AG04450 (cell line): ENCODE measurements around the gene GMEB1. TPM values are rescaled to one million over a fixed set of nuclear protein-coding genes. Genes with fewer than 3 reads are reported as not detected.
"Not testable (repeated sequence)": the region's sequence is repeated elsewhere in the genome, so short reads cannot be mapped to it uniquely, and the experiment has no call there.

Source experiments
- CTCF ChIA-PET: fragments of 300-600, 350-600 bp; formaldehyde crosslinking; extraction: SDS; loops from one replicate; lab custom pipeline; 2022; ENCODE audit warnings: antibody characterized with exemption, inconsistent platforms; lab: Charles Lee
- POLR2A ChIA-PET: fragments of 350-600 bp; formaldehyde crosslinking; extraction: SDS; loops from one replicate; lab custom pipeline; 2021; ENCODE audit warnings: antibody characterized with exemption, inconsistent platforms; lab: Yijun Ruan, JAX
- DNase-seq: peaks from one replicate; pipeline ENCODE4 v3.0.0-alpha.2; 2011; ENCODE audit warnings: low read depth, low spot score
- H3K27ac ChIP-seq: one replicate; pipeline ENCODE4 v1.5.1; 2012; ENCODE audit warnings: low read depth, low read length, control low read depth
- H3K27me3 ChIP-seq: one replicate; pipeline ENCODE4 v1.6.0; 2012; ENCODE audit warnings: low read length; ENCODE audit not compliant: control insufficient read depth, insufficient read depth
- H3K4me3 ChIP-seq: 2 replicates; pipeline ENCODE4 v1.5.1; 2011; ENCODE audit warnings: mild to moderate bottlenecking, low read depth, low read length, control low read depth
- H3K9me3 ChIP-seq: 2 replicates; pipeline ENCODE4 v1.5.1; 2012; ENCODE audit warnings: low read length; ENCODE audit not compliant: control insufficient read depth, insufficient read depth
- polyA plus RNA-seq: library from polyadenylated mRNA; depleted of rRNA; stranded (reverse); fragments of >200 nt; gene quantifications from 2 replicates; pipeline ENCODE4 v1.2.3, GENCODE V29; 2011
- TF ChIP-seq, protein P1 (sequence below): IDR thresholded peaks from 2 replicates; pipeline ENCODE4 v1.5.1; 2011; ENCODE audit warnings: low read depth, low read length, control low read depth, inconsistent platforms

The GMEB1 gene
- polyA plus RNA-seq, 1 experiment, result 6.5 TPM

DNA sequence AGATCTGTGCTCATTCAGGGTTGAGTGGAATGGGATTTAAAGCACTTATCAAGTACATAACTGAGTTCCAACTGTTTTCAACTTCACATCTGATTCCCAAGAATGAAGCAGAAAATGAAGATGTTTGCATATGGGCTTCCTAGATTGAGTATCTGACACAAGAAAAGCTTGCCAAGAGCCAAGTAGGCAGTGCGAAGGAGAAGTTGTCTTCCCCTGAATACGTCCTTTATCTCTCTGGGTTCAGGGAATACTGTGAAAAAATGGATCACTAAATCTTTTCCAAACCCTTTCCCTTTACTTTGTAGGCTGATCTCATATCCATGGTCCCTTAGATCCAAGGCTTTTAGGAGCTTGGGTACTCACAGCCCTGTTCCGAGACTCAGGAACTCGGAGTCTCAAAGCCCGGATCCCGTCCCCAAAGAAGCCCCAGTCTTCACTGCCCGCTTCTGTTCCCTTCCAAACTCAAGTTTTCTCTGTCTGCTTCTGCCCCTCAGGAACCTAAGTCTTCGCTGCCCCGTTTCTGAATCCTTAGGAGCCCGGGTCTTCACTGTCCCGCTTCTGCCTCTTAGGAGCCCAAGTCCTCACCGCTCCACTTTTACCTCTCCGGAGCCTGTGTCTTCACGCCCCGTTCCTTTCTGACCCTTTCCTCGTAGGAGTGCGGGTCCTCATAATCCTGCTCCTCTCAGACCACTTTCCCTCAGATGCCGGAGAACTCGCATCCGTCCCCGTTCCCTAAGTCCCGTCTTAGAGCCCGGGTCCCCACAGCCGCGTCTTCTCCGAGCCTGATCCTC lies 26.3 kb upstream of the GMEB1 start:
- peak overlapping the region; percentile 98 for H3K4me3 ChIP-seq
- no peak for DNase-seq
- CTCF ChIA-PET, result interaction anchor here (0.6 to 3.9 kb wide), 3 partner anchors 74 to 540 kb away, joined by 3 to 25 read pairs (median 8); partner anchors contain the start of gene SRSF4

DNA sequence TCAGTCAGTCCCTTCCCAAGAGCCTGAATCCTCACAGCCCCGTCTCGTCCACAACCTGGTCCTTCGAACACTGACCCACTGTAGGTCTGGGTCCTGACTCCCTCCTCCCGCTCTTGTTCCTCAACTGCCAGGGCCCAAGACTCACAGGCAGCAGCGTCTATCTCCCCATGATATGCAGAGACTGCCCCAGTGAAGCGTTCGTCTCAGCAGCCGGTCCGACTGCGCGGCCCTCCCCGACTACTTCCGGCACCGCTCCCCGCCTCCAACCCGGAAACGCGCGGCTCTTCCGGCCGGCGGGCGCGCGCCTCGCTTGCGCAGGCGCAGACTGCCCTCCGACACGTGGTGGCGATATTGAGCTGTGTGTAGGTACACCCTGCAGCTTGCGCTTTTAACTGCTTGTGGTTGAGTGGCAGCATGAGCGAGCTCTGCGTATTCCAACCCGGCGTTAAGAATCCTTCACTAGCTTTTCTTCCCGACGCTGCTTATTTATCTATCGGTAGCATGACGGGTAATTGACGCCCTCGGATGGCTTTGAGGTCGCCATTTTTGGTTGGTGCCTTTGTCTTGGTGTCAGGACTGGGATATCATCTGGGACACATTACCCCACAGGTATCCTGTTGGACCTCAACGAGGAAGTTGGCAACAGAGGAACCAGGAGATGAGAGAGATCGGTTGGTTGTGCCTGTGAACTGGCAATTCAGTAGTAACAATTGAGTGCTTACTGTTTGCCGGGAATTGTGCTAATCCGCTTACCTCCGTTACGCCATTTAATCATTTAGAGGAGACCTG lies 25.5 kb upstream of the GMEB1 start, which contains the start of gene TAF12:
TAF12 (minus strand) TSS at position 221 of the 789 bp plus-strand sequence. CDS start 20,986 bp downstream, outside the sequence.
- DNase-seq, result peak; percentile 86
- Histone ChIP-seq H3K4me3 (peak within 1 kb of the TSS; percentile 98), H3K27me3 (no peaks in the 10 kb centered on the region), H3K9me3 (no peaks in the 10 kb centered on the region; the same call in 1 of the 2 replicates), H3K27ac (peak within 1 kb of the TSS; percentile 89)
- ChIA-PET POLR2A (interaction anchor here (0.6 to 3.3 kb wide), 22 partner anchors 24 to 1161 kb away, joined by 3 to 41 read pairs (median 4); partner anchors contain the start of genes GMEB1, SRSF4, TRNAU1AP and YTHDF2), CTCF (interaction anchor here (0.6 to 3.9 kb wide), 7 partner anchors 94 to 539 kb away, joined by 3 to 25 read pairs (median 4); partner anchors contain the start of genes SRSF4 and YTHDF2)
- TF ChIP-seq, protein P1, sequence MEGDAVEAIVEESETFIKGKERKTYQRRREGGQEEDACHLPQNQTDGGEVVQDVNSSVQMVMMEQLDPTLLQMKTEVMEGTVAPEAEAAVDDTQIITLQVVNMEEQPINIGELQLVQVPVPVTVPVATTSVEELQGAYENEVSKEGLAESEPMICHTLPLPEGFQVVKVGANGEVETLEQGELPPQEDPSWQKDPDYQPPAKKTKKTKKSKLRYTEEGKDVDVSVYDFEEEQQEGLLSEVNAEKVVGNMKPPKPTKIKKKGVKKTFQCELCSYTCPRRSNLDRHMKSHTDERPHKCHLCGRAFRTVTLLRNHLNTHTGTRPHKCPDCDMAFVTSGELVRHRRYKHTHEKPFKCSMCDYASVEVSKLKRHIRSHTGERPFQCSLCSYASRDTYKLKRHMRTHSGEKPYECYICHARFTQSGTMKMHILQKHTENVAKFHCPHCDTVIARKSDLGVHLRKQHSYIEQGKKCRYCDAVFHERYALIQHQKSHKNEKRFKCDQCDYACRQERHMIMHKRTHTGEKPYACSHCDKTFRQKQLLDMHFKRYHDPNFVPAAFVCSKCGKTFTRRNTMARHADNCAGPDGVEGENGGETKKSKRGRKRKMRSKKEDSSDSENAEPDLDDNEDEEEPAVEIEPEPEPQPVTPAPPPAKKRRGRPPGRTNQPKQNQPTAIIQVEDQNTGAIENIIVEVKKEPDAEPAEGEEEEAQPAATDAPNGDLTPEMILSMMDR, result peak; percentile 30; the same call in 1 of the 2 replicates

More for the DNA sequence above, 26.3 kb upstream of the GMEB1 start:
- Histone ChIP-seq H3K27me3 (no peaks in the 10 kb centered on the region), H3K9me3 (no peaks in the 10 kb centered on the region; the same call in 1 of the 2 replicates), H3K27ac (peak overlapping the region; percentile 78)
- TF ChIP-seq, protein P1, result no peak
- POLR2A ChIA-PET, result interaction anchor here (0.9 to 3.3 kb wide), 5 partner anchors 25 to 540 kb away, joined by 4 to 41 read pairs (median 4); partner anchors contain the start of genes GMEB1, SRSF4 and YTHDF2

DNA sequence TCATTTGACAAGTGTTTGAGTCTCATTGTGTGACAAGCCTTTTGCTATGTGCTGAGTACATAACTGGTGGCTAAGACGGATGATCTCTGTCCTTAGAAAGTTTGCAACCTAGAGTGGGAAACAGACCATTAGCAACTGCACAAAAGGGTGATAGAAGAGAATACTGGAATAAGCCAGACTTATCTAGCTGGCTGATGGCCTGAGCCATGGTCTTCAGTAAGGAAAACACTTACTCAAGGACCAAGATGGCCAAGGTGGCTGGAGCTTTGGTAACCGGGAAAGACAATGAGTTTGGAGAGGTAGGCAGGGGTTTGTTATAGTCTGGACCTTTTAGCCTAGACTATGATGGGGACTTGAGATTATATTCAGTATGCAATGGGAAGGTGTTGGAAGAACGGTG lies 24.1 kb upstream of the GMEB1 start:
- ChIA-PET POLR2A (interaction anchor here (0.7 to 3.3 kb wide), 6 partner anchors 24 to 130 kb away, joined by 3 to 41 read pairs (median 3); partner anchors contain the start of genes GMEB1 and YTHDF2), CTCF (interaction anchor here (0.6 to 3.9 kb wide), 4 partner anchors 91 to 704 kb away, joined by 3 to 25 read pairs (median 4); partner anchors contain the start of gene YTHDF2)
- H3K27me3 ChIP-seq, result no peaks in the 10 kb centered on the region
- DNase-seq, result no peak
- TF ChIP-seq, protein P1, result no peak
- no peak overlapping the region for H3K27ac ChIP-seq
- H3K4me3 ChIP-seq, result no peak overlapping the region
- H3K9me3 ChIP-seq, result no peaks in the 10 kb centered on the region; the same call in 1 of the 2 replicates

DNA sequence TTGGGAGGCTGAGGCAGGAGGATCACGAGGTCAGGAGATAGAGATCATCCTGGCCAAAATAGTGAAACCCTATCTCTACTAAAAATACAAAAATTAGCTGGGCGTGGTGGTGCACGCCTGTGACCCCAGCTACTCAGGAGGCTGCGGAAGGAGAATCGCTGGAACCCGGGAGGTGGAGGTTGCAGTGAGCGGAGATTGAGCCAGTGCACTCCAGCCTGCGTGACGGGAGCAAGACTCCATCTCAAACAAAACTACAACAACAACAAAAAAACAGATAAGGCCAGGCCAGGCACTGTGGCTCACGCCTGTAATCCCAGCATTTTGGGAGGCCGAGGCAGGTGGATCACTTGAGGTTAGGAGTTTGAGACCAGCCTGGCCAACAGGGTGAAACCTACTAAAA lies 23.2 kb upstream of the GMEB1 start:
- DNase-seq, H3K27ac ChIP-seq, H3K4me3 ChIP-seq, H3K27me3 ChIP-seq, H3K9me3 ChIP-seq: not testable (repeated sequence)
- CTCF ChIA-PET, result interaction anchor here (3.9 kb wide), 1 partner anchor 231 kb away, joined by 25 read pairs; no protein-coding TSS in a partner anchor
- POLR2A ChIA-PET, result interaction anchor here (1.6 kb wide), 1 partner anchor 91 kb away, joined by 10 read pairs; the partner anchor contains the start of gene YTHDF2
